Transverse colon (tissue), 4 donors: Measurements from ENCODE around the gene SRRM1. TPM values are rescaled to one million over a fixed set of nuclear protein-coding genes. Genes with fewer than 3 reads are reported as not detected.
A peak's percentile ranks its signal among the peaks of the same experiment; 100 is the strongest.

Experiments
- DNase-seq: peaks from one replicate; pipeline ENCODE4 v3.0.0-alpha.2; 2019
- H3K27ac ChIP-seq, 4 donors: fragments of 200-600 bp; sonication (generic); 2 replicates each; pipeline ENCODE4 v1.5.1; 2016 to 2018; ENCODE audit warnings: inconsistent platforms in 4 of 4
- H3K27me3 ChIP-seq: fragments of 200-600 bp; sonication (generic); 2 replicates; pipeline ENCODE4 v1.5.1; 2017; ENCODE audit warnings: inconsistent platforms
- H3K36me3 ChIP-seq, 4 donors: fragments of 200-600 bp; sonication (generic); 2 replicates each; pipeline ENCODE4 v1.5.1; 2017 to 2019; ENCODE audit warnings: inconsistent platforms in 4 of 4
- H3K4me1 ChIP-seq, 4 donors: fragments of 200-600 bp; sonication (generic); 2 replicates each; pipeline ENCODE4 v1.5.1; 2017 to 2020; ENCODE audit warnings: inconsistent platforms in 4 of 4
- H3K4me3 ChIP-seq, 4 donors: fragments of 200-600 bp; sonication (generic); 1 replicate in 1 of 4; 2 replicates in 3 of 4; pipeline versions ENCODE4 v1.5.1 to v1.6.1; 2017 to 2019; ENCODE audit warnings: inconsistent platforms in 4 of 4
- H3K9me3 ChIP-seq, 2 donors: fragments of 200-600 bp; sonication (generic); 2 replicates each; pipeline ENCODE4 v1.5.1; 2017 to 2019; ENCODE audit warnings: inconsistent platforms in 2 of 2
- EP300 ChIP-seq: sonication (generic); formaldehyde crosslinking; IDR thresholded peaks from one replicate; pipeline ENCODE4 v1.6.1; 2017; ENCODE audit warnings: antibody characterized with exemption, low read depth
- POLR2A ChIP-seq: fragments of 450-650 bp; IDR thresholded peaks from one replicate; pipeline ENCODE4 v1.6.1; 2016; ENCODE audit warnings: antibody characterized with exemption, mild to moderate bottlenecking, moderate library complexity
- POLR2AphosphoS5 ChIP-seq, 3 donors: sonication (generic); formaldehyde crosslinking; IDR thresholded peaks; one replicate each; pipeline ENCODE4 v1.6.1; 2016; ENCODE audit warnings: antibody characterized with exemption in 3 of 3
- WGBS, 2 donors: methylation state at CpG; one replicate each; pipeline ENCODE4 v1.1.5; 2018; ENCODE audit warnings: low coverage in 1 of 2; 5-methylcytosine and 5-hydroxymethylcytosine counted together
- in situ Hi-C, 4 donors: fragments of 200-750 bp; cut with MboI; loops; one replicate each; pipeline versions ENCODE4 v1.15.0 to v1.15.1; 2017; ENCODE audit warnings: low sequenced_read_pairs in 3 of 4, low pct_ligation_motif_present in 1 of 4, low pct_unique_long_range_greater_than_20kb in 1 of 4
- intact Hi-C: fragments of 100-400 bp; cut with DNase I; formaldehyde crosslinking; loops from one replicate; pipeline ENCODE4 v1.15.1; 2023; ENCODE audit warnings: low total_unique reads
- total RNA-seq, 4 donors: library from RNA; depleted of rRNA; stranded (reverse); fragments of >200 nt; gene quantifications; one replicate each; pipeline ENCODE4 v1.1.0, GENCODE V29; 2016
- TF ChIP-seq, protein P1 (sequence below), 5 experiments: fragments of 200-600 bp in 3 of 5; fragments of 450-650 bp in 2 of 5; sonication (generic) in 3 of 5; IDR thresholded peaks; 1 replicate in 2 of 5; 2 replicates in 3 of 5; pipeline ENCODE4 v1.5.1; 2016 to 2017; ENCODE audit warnings: antibody characterized with exemption in 5 of 5, inconsistent platforms in 3 of 5, mild to moderate bottlenecking in 2 of 5, moderate library complexity in 1 of 5

Gene SRRM1
- total RNA-seq, 4 donors from 2014 or later: 71.1 to 209 (median 141) TPM

GRCh38 chr1:24639881-24640280 lies 3.2 kb upstream of the SRRM1 start:
- intact Hi-C loops (no loop called here), in situ Hi-C loops (loop anchor here in 2 of 4 donors (10.0 kb wide), 2 partner anchors 245 to 435 kb away; no protein-coding TSS in a partner anchor)
- DNase-seq: no peak
- peaks cover 9 to 21% (median 18%) of the 10 kb centered on the region in 4 donors for H3K4me1 ChIP-seq
- no peak overlapping the region for H3K27ac ChIP-seq
- H3K36me3 ChIP-seq: no peaks in the 10 kb centered on the region
- no peak for TF ChIP-seq POLR2A
- TF ChIP-seq, protein P1, sequence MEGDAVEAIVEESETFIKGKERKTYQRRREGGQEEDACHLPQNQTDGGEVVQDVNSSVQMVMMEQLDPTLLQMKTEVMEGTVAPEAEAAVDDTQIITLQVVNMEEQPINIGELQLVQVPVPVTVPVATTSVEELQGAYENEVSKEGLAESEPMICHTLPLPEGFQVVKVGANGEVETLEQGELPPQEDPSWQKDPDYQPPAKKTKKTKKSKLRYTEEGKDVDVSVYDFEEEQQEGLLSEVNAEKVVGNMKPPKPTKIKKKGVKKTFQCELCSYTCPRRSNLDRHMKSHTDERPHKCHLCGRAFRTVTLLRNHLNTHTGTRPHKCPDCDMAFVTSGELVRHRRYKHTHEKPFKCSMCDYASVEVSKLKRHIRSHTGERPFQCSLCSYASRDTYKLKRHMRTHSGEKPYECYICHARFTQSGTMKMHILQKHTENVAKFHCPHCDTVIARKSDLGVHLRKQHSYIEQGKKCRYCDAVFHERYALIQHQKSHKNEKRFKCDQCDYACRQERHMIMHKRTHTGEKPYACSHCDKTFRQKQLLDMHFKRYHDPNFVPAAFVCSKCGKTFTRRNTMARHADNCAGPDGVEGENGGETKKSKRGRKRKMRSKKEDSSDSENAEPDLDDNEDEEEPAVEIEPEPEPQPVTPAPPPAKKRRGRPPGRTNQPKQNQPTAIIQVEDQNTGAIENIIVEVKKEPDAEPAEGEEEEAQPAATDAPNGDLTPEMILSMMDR (IDR thresholded peaks at IDR 0.05): no peak
- TF ChIP-seq POLR2AphosphoS5 (IDR thresholded peaks at IDR 0.05): no peak
- no peaks in the 10 kb centered on the region for H3K27me3 ChIP-seq
- no peaks in the 10 kb centered on the region for H3K9me3 ChIP-seq
- 38 to 43% methylated on average over 1 to 4 of the region's 4 CpGs for WGBS, 2 donors
- H3K4me3 ChIP-seq: no peak overlapping the region

- H3K36me3 ChIP-seq: no peaks in the 10 kb centered on the region
- intact Hi-C loops (no loop called here), in situ Hi-C loops (no loop called here)
- peaks cover 13 to 23% (median 21%) of the 10 kb centered on the region in 4 donors for H3K4me1 ChIP-seq
- H3K27me3 ChIP-seq: no peaks in the 10 kb centered on the region
- WGBS, 2 donors: 64 to 79% methylated on average over 2 to 7 of the region's 7 CpGs
- TF ChIP-seq, protein P1 (IDR thresholded peaks at IDR 0.05): no peak
- TF ChIP-seq POLR2AphosphoS5 (IDR thresholded peaks at IDR 0.05): no peak
- TF ChIP-seq POLR2A: no peak
- TF ChIP-seq EP300: no peak
- H3K4me3 ChIP-seq: no peak overlapping the region
- peak; percentile 20 for DNase-seq
- no peak overlapping the region for H3K27ac ChIP-seq
- no peaks in the 10 kb centered on the region for H3K9me3 ChIP-seq
Measured at GRCh38 chr1:24640288-24640687, 2.8 kb upstream of the SRRM1 start.

DNA sequence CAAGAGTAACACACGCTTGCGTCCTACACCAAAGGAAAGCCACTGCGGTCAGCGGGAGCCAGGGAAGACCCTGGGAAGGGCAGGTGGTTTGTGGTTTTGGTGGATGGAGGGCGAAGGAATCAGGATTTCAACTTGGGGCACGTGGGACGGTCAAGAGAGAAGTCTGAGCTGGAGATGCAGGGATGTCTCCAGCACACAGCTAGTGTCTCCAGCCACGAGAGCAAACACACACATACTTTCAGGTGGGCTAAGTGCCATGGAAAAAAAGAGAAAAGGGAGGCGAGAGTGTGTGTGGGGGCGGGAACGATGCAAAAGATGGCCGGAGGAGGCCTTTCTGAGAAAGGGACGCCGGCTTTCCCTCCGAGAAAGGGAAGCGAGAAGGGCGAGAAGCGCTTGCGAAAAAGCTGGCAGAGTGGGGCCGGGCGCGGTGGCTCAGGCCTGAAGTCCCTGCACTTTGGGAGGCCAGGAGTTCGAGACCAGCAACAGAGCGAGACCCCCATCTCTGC lies 1.4 kb upstream of the SRRM1 start:
- DNase-seq: peak; percentile 43
- Histone ChIP-seq H3K27ac (peak overlapping the region; percentile 97 to 100 (median 99)), H3K4me1 (peaks cover 15 to 34% (median 26%) of the 10 kb centered on the region in 4 donors), H3K36me3 (peaks cover 0 to 9% (median 3%) of the 10 kb centered on the region in 4 donors), H3K27me3 (no peaks in the 10 kb centered on the region), H3K9me3 (no peaks in the 10 kb centered on the region), H3K4me3 (peak overlapping the region; percentile 21 to 92 (median 62))
- intact Hi-C loops (no loop called here), in situ Hi-C loops (no loop called here)
- TF ChIP-seq, protein P1 (IDR thresholded peaks at IDR 0.05): no peak
- TF ChIP-seq POLR2A (no peak), EP300 (no peak), POLR2AphosphoS5 (IDR thresholded peaks at IDR 0.05) (no peak)
- 19% methylated on average over 24 of the region's 24 CpGs; no CpG with 5 or more reads in 1 of the 2 donors for WGBS, 2 donors

DNA sequence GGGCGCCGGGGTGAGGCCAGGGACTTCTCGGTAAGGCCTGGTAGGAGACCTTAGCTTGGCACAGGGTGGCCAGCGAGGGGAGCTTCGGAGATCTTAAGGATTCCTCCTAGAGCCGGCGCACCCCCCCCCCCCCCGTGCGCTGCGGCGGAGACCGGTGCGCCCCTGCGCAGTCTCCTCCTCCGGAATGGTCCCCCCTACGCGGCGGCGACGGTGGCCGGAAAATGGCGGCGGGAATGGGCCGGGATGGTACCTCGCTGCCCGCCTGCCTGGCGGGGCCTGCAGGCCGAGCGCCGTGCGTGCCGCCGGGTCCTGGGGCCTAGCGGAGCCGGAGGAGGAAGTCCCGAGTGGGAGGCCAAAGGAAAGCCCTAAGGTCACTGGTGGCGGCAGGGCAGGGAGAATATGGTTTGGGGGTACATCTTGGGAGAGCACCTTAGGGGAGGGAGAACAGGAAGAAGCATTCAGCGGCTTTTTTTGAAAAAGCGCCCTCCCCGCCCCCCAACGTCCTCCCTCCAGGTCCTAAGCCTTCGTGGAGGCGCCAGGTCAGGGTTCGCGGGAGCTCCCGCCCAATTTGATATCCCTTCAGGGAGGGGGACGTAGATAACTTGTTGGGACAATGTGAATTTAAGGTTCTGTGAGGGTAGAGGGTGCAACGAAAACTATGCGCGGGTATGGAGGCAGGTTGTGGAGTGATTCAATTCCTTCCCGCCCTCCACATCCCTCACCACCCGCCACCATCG lies 429 bp downstream of the SRRM1 start:
- Histone ChIP-seq H3K27ac (peak overlapping the region; percentile 92 to 100 (median 95)), H3K4me1 (peaks cover 15 to 34% (median 29%) of the 10 kb centered on the region in 4 donors), H3K4me3 (peak overlapping the region; percentile 62 to 95 (median 84)), H3K27me3 (no peaks in the 10 kb centered on the region), H3K36me3 (peaks cover 0 to 27% (median 11%) of the 10 kb centered on the region in 4 donors), H3K9me3 (no peaks in the 10 kb centered on the region)
- in situ Hi-C loops (no loop called here), intact Hi-C loops (no loop called here)
- whole genome bisulfite sequencing, 2 donors: 0 to 9% methylated on average over 4 to 43 of the region's 53 CpGs
- TF ChIP-seq POLR2AphosphoS5 (IDR thresholded peaks at IDR 0.05) (no peak), POLR2A (no peak), EP300 (no peak)
- TF ChIP-seq, protein P1 (IDR thresholded peaks at IDR 0.05): no peak
- peak; percentile 44 for DNase-seq
